ENCODE measurements around the gene PPP2R5C. TPM values are rescaled to one million over a fixed set of nuclear protein-coding genes. Genes with fewer than 3 reads are reported as not detected.

The PPP2R5C gene
- total RNA-seq, 1 experiment from 2014 or later, result 120 TPM

DNA sequence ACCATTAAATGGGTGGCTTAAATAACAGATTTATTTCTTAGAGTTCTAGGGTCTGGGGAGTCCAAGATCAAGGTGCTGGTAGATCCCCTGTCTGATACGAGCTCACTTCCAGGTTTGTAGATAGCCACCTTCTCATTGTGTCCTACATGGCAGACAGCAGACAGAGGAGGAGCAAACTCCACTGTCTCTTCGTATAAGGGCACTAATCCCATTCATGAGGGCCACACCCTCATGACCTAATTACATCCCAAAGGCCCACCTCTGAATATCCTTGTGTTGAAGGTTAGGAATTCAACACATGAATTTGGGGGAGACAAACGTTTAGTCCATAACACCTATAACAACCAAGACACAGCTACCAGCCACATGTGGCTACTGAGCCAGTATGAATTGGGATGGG lies 47.1 kb upstream of the PPP2R5C start:
- no peak overlapping the region for H3K4me3 Mint-ChIP-seq (ENCODE audit: low read depth, unreplicated experiment)

DNA sequence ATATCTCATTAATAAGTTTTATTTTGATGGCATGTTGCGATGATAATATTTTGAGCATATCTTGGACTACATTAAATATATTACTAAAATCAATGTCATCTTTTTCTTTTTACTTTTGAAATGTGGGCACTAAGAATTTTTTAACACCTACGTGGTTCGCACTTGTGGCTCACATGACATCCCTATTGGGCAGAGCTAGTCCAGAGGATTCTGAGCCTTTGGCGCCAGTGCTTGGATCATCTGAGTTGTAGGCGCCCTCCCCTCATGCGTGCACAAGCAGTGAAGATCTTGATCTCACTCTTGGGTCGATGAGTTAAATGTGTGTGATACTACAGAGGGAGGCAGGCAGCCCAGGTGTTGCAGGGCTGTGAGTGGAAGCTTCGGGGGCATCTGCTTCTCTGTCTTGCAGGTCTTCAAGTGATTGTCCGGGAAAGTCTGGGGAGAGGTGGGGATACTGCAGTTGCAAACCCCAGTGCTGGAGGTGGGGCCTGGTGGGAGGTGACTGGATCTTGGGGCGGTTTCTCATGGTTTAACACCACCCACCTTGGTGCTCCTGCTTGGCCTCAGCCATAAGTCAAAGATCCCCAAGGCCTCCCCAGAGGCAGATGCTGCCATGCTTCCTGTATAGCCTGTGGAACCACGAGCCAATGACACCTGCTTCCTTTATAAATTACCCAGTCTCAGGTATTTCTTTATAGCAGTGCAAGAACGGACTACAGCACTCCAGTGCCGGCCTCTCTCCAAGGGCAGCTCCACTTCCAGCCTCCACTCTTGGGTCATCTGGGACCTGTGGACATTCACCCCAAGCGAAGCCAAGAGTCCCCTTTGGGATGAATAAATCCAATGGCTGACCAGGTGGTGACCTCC lies 46.1 kb upstream of the PPP2R5C start:
- TF ChIP-seq, protein P1, sequence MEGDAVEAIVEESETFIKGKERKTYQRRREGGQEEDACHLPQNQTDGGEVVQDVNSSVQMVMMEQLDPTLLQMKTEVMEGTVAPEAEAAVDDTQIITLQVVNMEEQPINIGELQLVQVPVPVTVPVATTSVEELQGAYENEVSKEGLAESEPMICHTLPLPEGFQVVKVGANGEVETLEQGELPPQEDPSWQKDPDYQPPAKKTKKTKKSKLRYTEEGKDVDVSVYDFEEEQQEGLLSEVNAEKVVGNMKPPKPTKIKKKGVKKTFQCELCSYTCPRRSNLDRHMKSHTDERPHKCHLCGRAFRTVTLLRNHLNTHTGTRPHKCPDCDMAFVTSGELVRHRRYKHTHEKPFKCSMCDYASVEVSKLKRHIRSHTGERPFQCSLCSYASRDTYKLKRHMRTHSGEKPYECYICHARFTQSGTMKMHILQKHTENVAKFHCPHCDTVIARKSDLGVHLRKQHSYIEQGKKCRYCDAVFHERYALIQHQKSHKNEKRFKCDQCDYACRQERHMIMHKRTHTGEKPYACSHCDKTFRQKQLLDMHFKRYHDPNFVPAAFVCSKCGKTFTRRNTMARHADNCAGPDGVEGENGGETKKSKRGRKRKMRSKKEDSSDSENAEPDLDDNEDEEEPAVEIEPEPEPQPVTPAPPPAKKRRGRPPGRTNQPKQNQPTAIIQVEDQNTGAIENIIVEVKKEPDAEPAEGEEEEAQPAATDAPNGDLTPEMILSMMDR (IDR thresholded peaks at IDR 0.05; ENCODE audit: unreplicated experiment), result no peak
- peaks cover 4% of the 10 kb centered on the region for H3K4me1 Mint-ChIP-seq (ENCODE audit: low read depth, unreplicated experiment)
- BruUV-seq (replicated peaks), result no TSS peak
- H3K27me3 Mint-ChIP-seq (ENCODE audit: unreplicated experiment), result no peaks in the 10 kb centered on the region
- no peak for DNase-seq
- no peak overlapping the region for H3K27ac Mint-ChIP-seq (ENCODE audit: unreplicated experiment)
- intact Hi-C loops (cut with micrococcal nuclease; ENCODE audit: unreplicated experiment), result no loop called here
- H3K36me3 Mint-ChIP-seq (ENCODE audit: insufficient read depth, unreplicated experiment), result no peaks in the 10 kb centered on the region
- no peaks in the 10 kb centered on the region for H3K9me3 Mint-ChIP-seq (ENCODE audit: low read depth, unreplicated experiment)
- no peak overlapping the region for H3K4me3 Mint-ChIP-seq (ENCODE audit: low read depth, unreplicated experiment)
- CTCF ChIA-PET, result no interaction called here

More for the DNA sequence above, 47.1 kb upstream of the PPP2R5C start:
- BruUV-seq (replicated peaks), result no TSS peak
- TF ChIP-seq, protein P1 (IDR thresholded peaks at IDR 0.05; ENCODE audit: unreplicated experiment), result no peak
- no peak overlapping the region for H3K27ac Mint-ChIP-seq (ENCODE audit: unreplicated experiment)
- peaks cover 8% of the 10 kb centered on the region for H3K4me1 Mint-ChIP-seq (ENCODE audit: low read depth, unreplicated experiment)
- no peak for DNase-seq
- intact Hi-C loops (cut with micrococcal nuclease; ENCODE audit: unreplicated experiment), result no loop called here
- H3K36me3 Mint-ChIP-seq (ENCODE audit: insufficient read depth, unreplicated experiment), result no peaks in the 10 kb centered on the region
- no peaks in the 10 kb centered on the region for H3K27me3 Mint-ChIP-seq (ENCODE audit: unreplicated experiment)
- H3K9me3 Mint-ChIP-seq (ENCODE audit: low read depth, unreplicated experiment), result no peaks in the 10 kb centered on the region
- CTCF ChIA-PET, result no interaction called here

DNA sequence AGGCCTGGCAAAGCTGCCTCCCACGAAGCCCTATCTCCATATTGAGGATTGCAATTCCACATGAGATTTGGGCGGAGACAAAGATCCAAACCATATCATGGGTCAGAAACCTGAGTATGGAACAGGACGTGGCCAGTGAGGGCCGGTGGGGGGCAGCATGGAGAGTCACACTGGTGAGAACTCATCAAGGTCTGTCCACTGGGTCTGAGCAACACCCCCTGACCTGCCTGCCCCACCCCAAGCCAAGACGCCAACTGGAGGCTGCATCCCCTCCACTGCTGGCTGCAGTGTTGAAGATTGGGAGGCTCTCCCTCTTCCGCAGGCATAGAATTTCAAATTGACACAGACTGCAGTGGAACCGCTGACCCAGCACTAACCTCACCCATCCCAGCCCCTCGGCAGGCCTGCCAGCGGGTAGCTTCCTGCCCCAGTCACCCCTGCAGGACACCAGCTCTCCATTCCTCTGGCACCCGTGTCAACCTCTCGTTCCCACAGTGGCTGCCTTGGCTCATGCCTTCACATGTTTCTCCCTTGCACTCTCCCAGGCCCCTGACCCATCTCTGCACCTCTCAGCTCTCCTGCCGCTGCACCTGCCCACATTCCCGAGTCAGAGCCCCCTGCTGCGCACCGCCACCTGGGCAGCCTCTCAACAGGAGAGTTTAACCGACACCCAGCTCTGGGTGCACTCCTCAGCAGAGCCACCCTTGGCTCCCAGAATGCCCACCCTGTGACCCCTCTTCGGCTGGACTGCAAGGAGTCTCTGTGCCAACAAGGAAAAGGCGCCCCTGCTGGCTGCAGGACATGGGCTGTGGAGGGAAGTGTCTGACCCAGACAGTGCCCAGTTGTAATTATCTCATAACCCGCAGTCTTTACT lies 45.2 kb upstream of the PPP2R5C start:
- no peaks in the 10 kb centered on the region for H3K36me3 Mint-ChIP-seq (ENCODE audit: insufficient read depth, unreplicated experiment)
- no peak for DNase-seq
- CTCF ChIA-PET, result interaction anchor here (0.7 kb wide), 1 partner anchor 110 kb away, joined by 5 read pairs; no protein-coding TSS in a partner anchor
- intact Hi-C loops (cut with micrococcal nuclease; ENCODE audit: unreplicated experiment), result no loop called here
- H3K4me3 Mint-ChIP-seq (ENCODE audit: low read depth, unreplicated experiment), result no peak overlapping the region
- no TSS peak for BruUV-seq (replicated peaks)
- H3K4me1 Mint-ChIP-seq (ENCODE audit: low read depth, unreplicated experiment), result no peaks in the 10 kb centered on the region
- no peaks in the 10 kb centered on the region for H3K9me3 Mint-ChIP-seq (ENCODE audit: low read depth, unreplicated experiment)
- TF ChIP-seq, protein P1 (IDR thresholded peaks at IDR 0.05; ENCODE audit: unreplicated experiment), result no peak
- H3K27me3 Mint-ChIP-seq (ENCODE audit: unreplicated experiment), result no peaks in the 10 kb centered on the region
- no peak overlapping the region for H3K27ac Mint-ChIP-seq (ENCODE audit: unreplicated experiment)

DNA sequence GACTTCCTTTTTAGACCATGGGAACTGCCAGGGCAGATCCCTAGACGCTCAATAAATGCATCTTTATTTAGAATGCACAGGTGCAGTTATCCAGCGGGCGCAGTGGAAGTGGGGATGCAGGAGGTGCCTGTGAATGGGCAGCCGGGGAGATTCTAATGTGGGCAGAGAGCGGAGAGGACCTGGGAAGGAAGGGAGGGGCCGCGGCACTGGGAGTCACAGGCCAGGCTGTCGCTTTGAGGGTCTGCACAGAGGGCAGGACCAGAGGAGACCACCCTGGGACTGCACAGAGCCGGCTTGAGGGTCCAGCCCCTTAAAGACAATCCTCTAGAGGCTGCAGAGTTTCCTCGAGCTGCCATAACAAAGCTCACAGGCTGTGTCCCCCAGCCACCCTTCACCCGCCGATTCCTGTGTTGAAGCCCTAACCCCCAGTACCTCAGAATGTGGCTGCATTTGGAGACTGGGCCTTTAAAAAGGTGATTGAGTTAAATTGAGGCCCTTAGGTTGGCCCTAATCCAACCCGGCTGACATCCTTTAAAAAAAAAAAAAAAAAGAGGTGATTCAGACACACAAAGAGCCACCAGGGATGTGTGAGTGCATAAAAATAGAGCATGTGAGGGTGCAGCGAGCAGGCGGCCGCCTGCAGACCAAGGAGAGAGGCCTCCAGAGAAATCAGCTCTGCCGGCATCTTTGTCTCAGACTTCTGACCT lies 44.4 kb upstream of the PPP2R5C start:
- no peak overlapping the region for H3K27ac Mint-ChIP-seq (ENCODE audit: unreplicated experiment)

More for the DNA sequence above, 44.4 kb upstream of the PPP2R5C start:
- no peaks in the 10 kb centered on the region for H3K9me3 Mint-ChIP-seq (ENCODE audit: low read depth, unreplicated experiment)
- H3K36me3 Mint-ChIP-seq (ENCODE audit: insufficient read depth, unreplicated experiment), result peaks cover 1% of the 10 kb centered on the region
- no peak for DNase-seq
- TF ChIP-seq, protein P1 (IDR thresholded peaks at IDR 0.05; ENCODE audit: unreplicated experiment), result no peak
- BruUV-seq (replicated peaks), result no TSS peak
- H3K4me3 Mint-ChIP-seq (ENCODE audit: low read depth, unreplicated experiment), result no peak overlapping the region
- intact Hi-C loops (cut with micrococcal nuclease; ENCODE audit: unreplicated experiment), result no loop called here
- H3K27me3 Mint-ChIP-seq (ENCODE audit: unreplicated experiment), result no peaks in the 10 kb centered on the region
- CTCF ChIA-PET, result interaction anchor here (0.7 kb wide), 1 partner anchor 109 kb away, joined by 5 read pairs; no protein-coding TSS in a partner anchor
- peaks cover 5% of the 10 kb centered on the region for H3K4me1 Mint-ChIP-seq (ENCODE audit: low read depth, unreplicated experiment)
